ENCODE results near the gene PAPSS2.
"Not testable (repeated sequence)": the region's sequence is repeated elsewhere in the genome, so short reads cannot be mapped to it uniquely, and the experiment has no call there.

PAPSS2 gene

GRCh38 chr10:87642486-87642885, 17.2 kb upstream of the PAPSS2 start:
- DNase-seq (ENCODE audit: low read depth in 1 of 2, low spot score in 1 of 2): no peak

GRCh38 chr10:87642988-87643387, 16.7 kb upstream of the PAPSS2 start:
- DNase-seq (ENCODE audit: low read depth in 1 of 2, low spot score in 1 of 2): no peak

GRCh38 chr10:87643920-87644319, 15.8 kb upstream of the PAPSS2 start:
- no peak for DNase-seq (ENCODE audit: low read depth in 1 of 2, low spot score in 1 of 2)

- DNase-seq (ENCODE audit: low read depth in 1 of 2, low spot score in 1 of 2): not testable (repeated sequence)
Measured at GRCh38 chr10:87644500-87644899, 15.2 kb upstream of the PAPSS2 start.

GRCh38 chr10:87646192-87646909, 13.3 kb upstream of the PAPSS2 start:
- DNase-seq (ENCODE audit: low read depth in 1 of 2, low spot score in 1 of 2): no peak

- DNase-seq (ENCODE audit: low read depth in 1 of 2, low spot score in 1 of 2): no peak
Measured at GRCh38 chr10:87646935-87647334, 12.7 kb upstream of the PAPSS2 start.

GRCh38 chr10:87650838-87651589, 8.7 kb upstream of the PAPSS2 start:
- no peak for DNase-seq (ENCODE audit: low read depth in 1 of 2, low spot score in 1 of 2)

- DNase-seq (ENCODE audit: low read depth in 1 of 2, low spot score in 1 of 2): no peak
Measured at GRCh38 chr10:87651801-87652200, 7.9 kb upstream of the PAPSS2 start.

- no peak for DNase-seq (ENCODE audit: low read depth in 1 of 2, low spot score in 1 of 2)
Measured at GRCh38 chr10:87652261-87652660, 7.4 kb upstream of the PAPSS2 start.

- DNase-seq (ENCODE audit: low read depth in 1 of 2, low spot score in 1 of 2): no peak
Measured at GRCh38 chr10:87654212-87654611, 5.5 kb upstream of the PAPSS2 start.

GRCh38 chr10:87656431-87657072, 3.1 kb upstream of the PAPSS2 start:
- no peak for DNase-seq (ENCODE audit: low read depth in 1 of 2, low spot score in 1 of 2)

GRCh38 chr10:87657371-87657770, 2.3 kb upstream of the PAPSS2 start:
- DNase-seq (ENCODE audit: low read depth in 1 of 2, low spot score in 1 of 2): no peak

GRCh38 chr10:87658321-87658795, 1.3 kb upstream of the PAPSS2 start:
- no peak for DNase-seq (ENCODE audit: low read depth in 1 of 2, low spot score in 1 of 2)

- DNase-seq (ENCODE audit: low read depth in 1 of 2, low spot score in 1 of 2): no peak
Measured at GRCh38 chr10:87658858-87659555, 671 bp upstream of the PAPSS2 start.

GRCh38 chr10:87660484-87661133, 931 bp downstream of the PAPSS2 start:
- DNase-seq (ENCODE audit: low read depth in 1 of 2, low spot score in 1 of 2): no peak

GRCh38 chr10:87661861-87662785, 2.4 kb downstream of the PAPSS2 start:
- DNase-seq (ENCODE audit: low read depth in 1 of 2, low spot score in 1 of 2): no peak

GRCh38 chr10:87664276-87664701, 4.6 kb downstream of the PAPSS2 start:
- no peak for DNase-seq (ENCODE audit: low read depth in 1 of 2, low spot score in 1 of 2)

GRCh38 chr10:87667493-87667892, 7.8 kb downstream of the PAPSS2 start:
- DNase-seq (ENCODE audit: low read depth in 1 of 2, low spot score in 1 of 2): no peak

- no peak for DNase-seq (ENCODE audit: low read depth in 1 of 2, low spot score in 1 of 2)
Measured at GRCh38 chr10:87668324-87669074, 8.8 kb downstream of the PAPSS2 start.

Measured in stimulated activated CD4-positive, alpha-beta T cell treated with anti-CD3 and anti-CD28 coated beads, Interleukin-15, amount 100 ng/mL, for 1 hour (primary cell).